Measurements from ENCODE around the gene EYS. TPM values are rescaled to one million over a fixed set of nuclear protein-coding genes. Genes with fewer than 3 reads are reported as not detected.

EYS gene
- total RNA-seq, 1 experiment from 2014 or later, result not detected

- Histone ChIP-seq H3K4me1 (ENCODE audit: insufficient read depth, low read length) (no peaks in the 10 kb centered on the region), H3K14ac (ENCODE audit: insufficient read depth, low read length) (no peak overlapping the region), H3K9me3 (ENCODE audit: control insufficient read depth, low read depth, low read length) (peaks cover 8% of the 10 kb centered on the region), H4K91ac (ENCODE audit: insufficient read length, low read depth, low read length) (no peak overlapping the region), H3K27ac (ENCODE audit: insufficient read length, low read depth, low read length) (no peak overlapping the region), H3K4me2 (ENCODE audit: insufficient read depth, insufficient read length, low read length) (no peak overlapping the region), H3K9ac (ENCODE audit: extremely low read depth, insufficient read length, low read length) (no peak overlapping the region), H4K5ac (ENCODE audit: insufficient read length, low read depth, low read length) (no peak overlapping the region), H3K79me2 (ENCODE audit: insufficient read depth, low read length) (no peaks in the 10 kb centered on the region), H2AFZ (ENCODE audit: low read length) (no peak overlapping the region), H2BK20ac (ENCODE audit: low read depth, low read length, poor library complexity, severe bottlenecking) (no peak overlapping the region), H3T11ph (ENCODE audit: low read length) (no peak overlapping the region), H4K20me1 (ENCODE audit: control insufficient read depth, insufficient read depth, insufficient read length) (no peaks in the 10 kb centered on the region), H3K23ac (ENCODE audit: insufficient read length, low read depth, low read length) (no peak overlapping the region), H2BK120ac (ENCODE audit: low read depth, low read length, poor library complexity, severe bottlenecking) (no peak overlapping the region), H4K8ac (replicated peaks; ENCODE audit: insufficient read length, low read depth, low read length) (no peak overlapping the region), H3K79me1 (ENCODE audit: insufficient read depth, low read depth, low read length, poor library complexity, severe bottlenecking) (no peaks in the 10 kb centered on the region), H2BK5ac (ENCODE audit: insufficient read length, low read length) (no peak overlapping the region), H3K4ac (ENCODE audit: low read depth, low read length) (no peak overlapping the region), H3K56ac (ENCODE audit: insufficient read length, low read depth, low read length) (no peak overlapping the region), H3K23me2 (ENCODE audit: insufficient read length, low read depth, low read length, poor library complexity, severe bottlenecking) (no peaks in the 10 kb centered on the region), H2BK12ac (ENCODE audit: insufficient read length, low read depth, low read length) (no peak overlapping the region), H3K18ac (ENCODE audit: insufficient read length, low read depth, low read length) (no peak overlapping the region), H2AK5ac (ENCODE audit: insufficient read length, low read length) (no peak overlapping the region), H2BK15ac (ENCODE audit: low read depth, low read length) (no peak overlapping the region), H3K27me3 (ENCODE audit: insufficient read depth, low read length) (no peaks in the 10 kb centered on the region)
- H3K36me3 Mint-ChIP-seq (ENCODE audit: insufficient read depth in 1 of 3, low read depth in 3 of 3), result peaks cover 8 to 23% (median 10%) of the 10 kb centered on the region in 3 experiments
- no peak overlapping the region for H3K4me3 Mint-ChIP-seq
- H3K27ac Mint-ChIP-seq, result no peak overlapping the region
- no peak for DNase-seq
- TF ChIP-seq CTCF (conservative IDR thresholded peaks at IDR 0.05), result no peak
- WGBS (ENCODE audit: extremely low coverage, insufficient read length, low lambda C conversion rate), result no CpG with 5 or more reads among the region's 2 CpGs
- no peaks in the 10 kb centered on the region for H3K27me3 Mint-ChIP-seq (ENCODE audit: low read depth)
- H3K4me1 Mint-ChIP-seq, result no peaks in the 10 kb centered on the region
- H3K9me3 Mint-ChIP-seq, result peaks cover 20 to 21% of the 10 kb centered on the region in 2 experiments
Measured at GRCh38 chr6:65148839-65149238, 558.2 kb downstream of the EYS start.
